ENCODE results near the gene MMS22L. TPM values are rescaled to one million over a fixed set of nuclear protein-coding genes. Genes with fewer than 3 reads are reported as not detected.

Gene MMS22L
- total RNA-seq, 1 experiment from 2014 or later: 19.3 TPM

GRCh38 chr6:97187951-97188350 is 95.1 kb downstream of the MMS22L start:
- H2AFZ ChIP-seq (ENCODE audit: low read length): no peak overlapping the region
- H3K9ac ChIP-seq (ENCODE audit: low read length): no peak overlapping the region
- no peaks in the 10 kb centered on the region for H3K36me3 ChIP-seq (ENCODE audit: low read depth, low read length)
- H3K79me2 ChIP-seq (ENCODE audit: low read length): no peaks in the 10 kb centered on the region
- ChIA-PET POLR2A (ENCODE audit: unreplicated experiment) (no interaction called here), CTCF (no interaction called here)
- DNase-seq (no peak), ATAC-seq (no peak)
- no peak overlapping the region for H3K27ac ChIP-seq (ENCODE audit: low read length)
- intact Hi-C loops (cut with micrococcal nuclease): no loop called here
- H3K9me3 ChIP-seq (ENCODE audit: low read length): no peaks in the 10 kb centered on the region
- no peaks in the 10 kb centered on the region for H3F3A ChIP-seq (ENCODE audit: low read length, unreplicated experiment)
- H3K27me3 ChIP-seq (ENCODE audit: low read length): no peaks in the 10 kb centered on the region
- BruUV-seq (replicated peaks): no TSS peak
- TF ChIP-seq EZH2phosphoT487 (IDR thresholded peaks at IDR 0.05; ENCODE audit: borderline replicate concordance, low read length) (no peak), CTCF (conservative IDR thresholded peaks at IDR 0.05; ENCODE audit: low read depth, low read length) (no peak), EZH2 (IDR thresholded peaks at IDR 0.05; ENCODE audit: low read length, unreplicated experiment) (no peak)
- no peaks in the 10 kb centered on the region for H3K4me1 ChIP-seq (ENCODE audit: insufficient read depth, low read length)
- no peaks in the 10 kb centered on the region for H3K9me2 ChIP-seq (replicated peaks; ENCODE audit: low read length)
- H3K4me3 ChIP-seq (ENCODE audit: low read length): no peak overlapping the region
- H3K4me2 ChIP-seq (ENCODE audit: low read length): no peak overlapping the region
- no peaks in the 10 kb centered on the region for H4K20me1 ChIP-seq (ENCODE audit: low read length)

- Histone ChIP-seq H3K79me2 (ENCODE audit: low read length) (no peaks in the 10 kb centered on the region), H3K4me2 (ENCODE audit: low read length) (no peak overlapping the region), H3K9ac (ENCODE audit: low read length) (no peak overlapping the region), H3K9me2 (replicated peaks; ENCODE audit: low read length) (no peaks in the 10 kb centered on the region), H3K4me3 (ENCODE audit: low read length) (no peak overlapping the region), H3K27me3 (ENCODE audit: low read length) (no peaks in the 10 kb centered on the region), H4K20me1 (ENCODE audit: low read length) (no peaks in the 10 kb centered on the region), H3K9me3 (ENCODE audit: low read length) (no peaks in the 10 kb centered on the region), H2AFZ (ENCODE audit: low read length) (no peak overlapping the region), H3K4me1 (ENCODE audit: insufficient read depth, low read length) (no peaks in the 10 kb centered on the region), H3K27ac (ENCODE audit: low read length) (no peak overlapping the region), H3F3A (ENCODE audit: low read length, unreplicated experiment) (no peaks in the 10 kb centered on the region), H3K36me3 (ENCODE audit: low read depth, low read length) (no peaks in the 10 kb centered on the region)
- no peak for TF ChIP-seq EZH2 (IDR thresholded peaks at IDR 0.05; ENCODE audit: low read length, unreplicated experiment)
- no peak for TF ChIP-seq EZH2phosphoT487 (IDR thresholded peaks at IDR 0.05; ENCODE audit: borderline replicate concordance, low read length)
- peak; percentile 83 for TF ChIP-seq CTCF (conservative IDR thresholded peaks at IDR 0.05; ENCODE audit: low read depth, low read length)
- intact Hi-C loops (cut with micrococcal nuclease): loop anchor here (1.0 kb wide), 2 partner anchors 118 to 208 kb away; no protein-coding TSS in a partner anchor
- DNase-seq (peak; percentile 62), ATAC-seq (peak; percentile 83)
- no TSS peak for BruUV-seq (replicated peaks)
- ChIA-PET POLR2A (ENCODE audit: unreplicated experiment) (no interaction called here), CTCF (interaction anchor here (0.5 kb wide), 1 partner anchor 1264 kb away, joined by 3 read pairs; no protein-coding TSS in a partner anchor)
Measured at GRCh38 chr6:97186416-97186999, 96.5 kb downstream of the MMS22L start.

- Histone ChIP-seq H3K36me3 (ENCODE audit: low read depth, low read length) (0 out of 2 replicates have a peak, but pooled peaks cover 3% of the 10 kb centered on the region), H3F3A (ENCODE audit: low read length, unreplicated experiment) (no peaks in the 10 kb centered on the region), H3K27ac (ENCODE audit: low read length) (no peak overlapping the region), H3K4me2 (ENCODE audit: low read length) (no peak overlapping the region), H4K20me1 (ENCODE audit: low read length) (no peaks in the 10 kb centered on the region), H3K79me2 (ENCODE audit: low read length) (no peaks in the 10 kb centered on the region), H3K27me3 (ENCODE audit: low read length) (no peaks in the 10 kb centered on the region), H3K9me2 (replicated peaks; ENCODE audit: low read length) (no peaks in the 10 kb centered on the region), H2AFZ (ENCODE audit: low read length) (no peak overlapping the region), H3K4me1 (ENCODE audit: insufficient read depth, low read length) (no peaks in the 10 kb centered on the region), H3K9ac (ENCODE audit: low read length) (no peak overlapping the region), H3K4me3 (ENCODE audit: low read length) (no peak overlapping the region), H3K9me3 (ENCODE audit: low read length) (no peaks in the 10 kb centered on the region)
- ATAC-seq (peak; percentile 61), DNase-seq (peak; percentile 9)
- CTCF ChIA-PET: no interaction called here
- no TSS peak for BruUV-seq (replicated peaks)
- TF ChIP-seq EZH2phosphoT487 (IDR thresholded peaks at IDR 0.05; ENCODE audit: borderline replicate concordance, low read length) (no peak), CTCF (conservative IDR thresholded peaks at IDR 0.05; ENCODE audit: low read depth, low read length) (no peak), EZH2 (IDR thresholded peaks at IDR 0.05; ENCODE audit: low read length, unreplicated experiment) (no peak)
- intact Hi-C loops (cut with micrococcal nuclease): no loop called here
- POLR2A ChIA-PET (ENCODE audit: unreplicated experiment): interaction anchor here (0.6 kb wide), 1 partner anchor 49 kb away, joined by 5 read pairs; no protein-coding TSS in a partner anchor
Measured at GRCh38 chr6:97177905-97178304, 105.1 kb downstream of the MMS22L start.
